GM10248 (cell line): ENCODE data around the gene ARHGEF39.

Experiments
- CTCF ChIA-PET: fragments of 300-600 bp; sonication (Branson Sonifier 250); formaldehyde crosslinking; extraction: SDS; loops from one replicate; lab custom pipeline; 2021; ENCODE audit warnings: antibody characterized with exemption; lab: Yijun Ruan, JAX
- POLR2A ChIA-PET: fragments of 350-650 bp; sonication (Branson Sonifier 250); formaldehyde crosslinking; extraction: SDS; loops from one replicate; lab custom pipeline; 2020; ENCODE audit warnings: antibody characterized with exemption; lab: Yijun Ruan, JAX
- DNase-seq: peaks from one replicate; pipeline ENCODE4 v3.0.0; 2012; ENCODE audit errors: extremely low spot score
- TF ChIP-seq, protein P1 (sequence below): IDR thresholded peaks from 2 replicates; pipeline ENCODE4 v1.5.1; 2012; ENCODE audit warnings: mild to moderate bottlenecking, low read depth; ENCODE audit errors: extremely low read depth, missing control alignments, control extremely low read depth

The ARHGEF39 gene

DNA sequence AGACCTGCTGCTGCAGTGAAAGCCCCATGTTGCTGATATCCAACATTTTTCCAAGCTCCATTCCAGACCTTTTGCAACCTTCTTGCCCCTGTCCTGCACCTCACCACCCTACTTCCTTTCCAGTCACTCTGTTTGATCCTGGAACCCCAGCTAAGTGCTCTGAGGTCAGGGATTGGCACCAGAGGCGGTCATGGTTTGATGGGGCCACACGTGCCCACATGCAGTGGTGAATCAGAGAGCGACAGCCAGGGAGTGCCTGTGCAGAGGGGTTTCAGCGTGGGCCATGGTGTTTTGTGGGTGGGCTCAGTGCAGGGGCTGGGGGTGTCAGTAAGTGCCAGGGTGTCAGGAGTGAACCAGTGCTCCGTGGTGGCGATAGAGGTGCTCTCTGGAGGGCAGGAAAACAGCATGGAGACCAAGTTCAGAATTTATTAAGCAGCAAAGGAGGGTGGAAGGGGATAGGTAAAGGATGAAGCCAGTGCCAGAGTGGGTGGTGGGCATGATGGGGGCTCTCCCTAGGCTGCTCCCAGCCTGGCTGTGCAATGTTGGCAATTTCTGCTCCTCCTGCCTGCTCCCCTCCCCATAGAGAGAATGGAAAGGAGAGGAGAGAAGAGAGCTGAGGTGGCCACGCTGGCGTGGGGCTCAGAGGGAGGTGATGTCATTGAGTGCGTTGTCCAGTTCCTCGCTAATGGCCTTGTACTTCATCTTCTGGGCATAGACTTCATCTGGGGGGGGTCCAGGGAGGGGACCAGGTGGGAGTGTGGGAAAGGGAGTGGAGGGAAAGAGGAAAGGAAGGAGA is 17.7 kb upstream of the ARHGEF39 start:
- ChIA-PET CTCF (interaction anchor here (0.8 to 4.9 kb wide), 10 partner anchors 9 to 71 kb away, joined by 3 to 76 read pairs (median 4); partner anchors contain the start of genes ARHGEF39, CA9, CCDC107 and RMRP), POLR2A (no interaction called here)
- no peak for DNase-seq
- TF ChIP-seq, protein P1, sequence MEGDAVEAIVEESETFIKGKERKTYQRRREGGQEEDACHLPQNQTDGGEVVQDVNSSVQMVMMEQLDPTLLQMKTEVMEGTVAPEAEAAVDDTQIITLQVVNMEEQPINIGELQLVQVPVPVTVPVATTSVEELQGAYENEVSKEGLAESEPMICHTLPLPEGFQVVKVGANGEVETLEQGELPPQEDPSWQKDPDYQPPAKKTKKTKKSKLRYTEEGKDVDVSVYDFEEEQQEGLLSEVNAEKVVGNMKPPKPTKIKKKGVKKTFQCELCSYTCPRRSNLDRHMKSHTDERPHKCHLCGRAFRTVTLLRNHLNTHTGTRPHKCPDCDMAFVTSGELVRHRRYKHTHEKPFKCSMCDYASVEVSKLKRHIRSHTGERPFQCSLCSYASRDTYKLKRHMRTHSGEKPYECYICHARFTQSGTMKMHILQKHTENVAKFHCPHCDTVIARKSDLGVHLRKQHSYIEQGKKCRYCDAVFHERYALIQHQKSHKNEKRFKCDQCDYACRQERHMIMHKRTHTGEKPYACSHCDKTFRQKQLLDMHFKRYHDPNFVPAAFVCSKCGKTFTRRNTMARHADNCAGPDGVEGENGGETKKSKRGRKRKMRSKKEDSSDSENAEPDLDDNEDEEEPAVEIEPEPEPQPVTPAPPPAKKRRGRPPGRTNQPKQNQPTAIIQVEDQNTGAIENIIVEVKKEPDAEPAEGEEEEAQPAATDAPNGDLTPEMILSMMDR: no peak

DNA sequence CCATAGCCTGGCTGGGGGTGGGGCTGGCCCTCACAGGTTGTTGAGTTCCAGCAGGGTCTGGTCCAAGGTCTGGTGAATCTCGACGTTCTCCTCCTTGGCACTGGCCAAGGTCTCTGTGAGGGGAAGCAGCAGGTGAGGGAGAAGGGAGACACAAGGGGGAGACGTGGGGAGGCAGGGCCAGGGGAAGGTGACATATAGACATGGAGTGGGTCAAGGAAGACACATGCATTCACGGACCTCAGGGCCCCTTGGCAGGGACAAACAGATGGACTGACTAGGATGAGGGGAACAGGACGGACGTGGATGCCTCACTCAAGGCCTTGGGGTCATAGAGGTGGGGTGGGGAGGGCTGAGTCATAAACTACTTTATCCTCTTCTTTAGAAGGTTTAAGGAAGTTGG is 17.1 kb upstream of the ARHGEF39 start:
- ChIA-PET CTCF (interaction anchor here (2.4 to 4.9 kb wide), 2 partner anchors 14 to 70 kb away, joined by 6 to 76 read pairs; no protein-coding TSS in a partner anchor), POLR2A (no interaction called here)
- TF ChIP-seq, protein P1: no peak
- DNase-seq: no peak

DNA sequence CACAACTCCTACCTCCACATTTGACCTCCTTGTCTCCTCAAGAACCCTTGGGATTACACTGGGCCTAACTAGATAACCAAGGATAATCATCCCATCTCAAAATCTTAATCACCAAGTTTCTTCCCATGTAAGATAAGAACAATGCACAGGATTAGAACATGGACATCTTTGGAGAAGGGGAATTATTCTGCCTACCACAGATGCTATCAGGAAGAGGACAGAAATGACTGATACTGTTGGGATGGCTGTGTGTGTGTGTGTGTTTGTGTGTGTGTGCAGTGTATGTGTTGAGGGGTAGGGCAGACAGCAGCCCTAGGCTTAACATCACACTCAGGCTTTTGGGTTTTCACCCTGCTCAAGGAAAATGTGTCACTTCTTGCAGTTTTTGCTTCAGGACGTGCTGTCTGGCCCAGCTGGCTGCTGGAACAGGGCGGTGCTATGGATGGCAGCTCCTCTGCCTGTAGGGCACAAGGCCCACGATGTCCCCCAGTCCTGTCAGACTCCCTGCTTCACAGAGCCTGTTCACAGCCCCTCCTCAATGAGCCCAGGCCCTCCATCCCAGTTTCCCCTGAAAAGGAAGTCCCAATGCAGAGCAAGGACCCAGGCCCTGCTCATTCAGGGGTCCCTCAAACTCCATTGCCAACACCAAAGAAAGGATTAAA is 16.5 kb upstream of the ARHGEF39 start:
- no peak for DNase-seq
- TF ChIP-seq, protein P1: no peak
- POLR2A ChIA-PET: no interaction called here
- CTCF ChIA-PET: interaction anchor here (1.5 to 2.9 kb wide), 3 partner anchors 13 to 34 kb away, joined by 3 to 24 read pairs (median 4); no protein-coding TSS in a partner anchor

DNA sequence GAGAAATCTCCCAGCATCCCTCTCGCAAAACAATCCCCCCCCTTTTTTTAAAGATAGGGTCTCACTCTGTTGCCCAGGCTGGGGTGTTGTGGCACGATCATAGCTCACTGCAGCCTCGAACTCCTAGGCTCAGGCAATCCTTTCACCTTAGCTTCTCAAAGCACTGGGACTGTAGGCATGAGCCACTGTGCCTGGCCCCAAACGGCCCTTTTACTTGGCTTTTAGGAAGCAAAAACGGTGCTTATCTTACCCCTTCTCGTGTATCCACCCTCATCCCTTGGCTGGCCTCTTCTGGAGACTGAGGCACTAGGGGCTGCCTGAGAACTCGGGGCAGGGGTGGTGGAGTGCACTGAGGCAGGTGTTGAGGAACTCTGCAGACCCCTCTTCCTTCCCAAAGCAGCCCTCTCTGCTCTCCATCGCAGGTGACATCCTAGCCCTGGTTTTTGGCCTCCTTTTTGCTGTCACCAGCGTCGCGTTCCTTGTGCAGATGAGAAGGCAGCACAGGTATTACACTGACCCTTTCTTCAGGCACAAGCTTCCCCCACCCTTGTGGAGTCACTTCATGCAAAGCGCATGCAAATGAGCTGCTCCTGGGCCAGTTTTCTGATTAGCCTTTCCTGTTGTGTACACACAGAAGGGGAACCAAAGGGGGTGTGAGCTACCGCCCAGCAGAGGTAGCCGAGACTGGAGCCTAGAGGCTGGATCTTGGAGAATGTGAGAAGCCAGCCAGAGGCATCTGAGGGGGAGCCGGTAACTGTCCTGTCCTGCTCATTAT is 15.5 kb upstream of the ARHGEF39 start:
- TF ChIP-seq, protein P1: no peak
- POLR2A ChIA-PET: no interaction called here
- CTCF ChIA-PET: interaction anchor here (1.4 to 2.9 kb wide), 7 partner anchors 14 to 109 kb away, joined by 3 to 24 read pairs (median 5); partner anchors contain the start of gene ARHGEF39
- DNase-seq: peak; percentile 59

DNA sequence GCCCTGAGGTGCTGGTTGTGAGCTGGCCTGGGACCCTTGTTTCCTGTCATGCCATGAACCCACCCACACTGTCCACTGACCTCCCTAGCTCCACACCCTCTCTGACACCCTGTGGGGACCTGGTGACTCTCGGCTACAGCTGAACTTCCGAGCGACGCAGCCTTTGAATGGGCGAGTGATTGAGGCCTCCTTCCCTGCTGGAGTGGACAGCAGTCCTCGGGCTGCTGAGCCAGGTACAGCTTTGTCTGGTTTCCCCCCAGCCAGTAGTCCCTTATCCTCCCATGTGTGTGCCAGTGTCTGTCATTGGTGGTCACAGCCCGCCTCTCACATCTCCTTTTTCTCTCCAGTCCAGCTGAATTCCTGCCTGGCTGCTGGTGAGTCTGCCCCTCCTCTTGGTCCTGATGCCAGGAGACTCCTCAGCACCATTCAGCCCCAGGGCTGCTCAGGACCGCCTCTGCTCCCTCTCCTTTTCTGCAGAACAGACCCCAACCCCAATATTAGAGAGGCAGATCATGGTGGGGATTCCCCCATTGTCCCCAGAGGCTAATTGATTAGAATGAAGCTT is 14.9 kb upstream of the ARHGEF39 start:
- TF ChIP-seq, protein P1: no peak
- ChIA-PET POLR2A (no interaction called here), CTCF (interaction anchor here (0.8 to 2.9 kb wide), 9 partner anchors 15 to 110 kb away, joined by 3 to 24 read pairs (median 5); partner anchors contain the start of gene ARHGEF39)

More for the DNA sequence above, 14.9 kb upstream of the ARHGEF39 start:
- DNase-seq: no peak
